HepG2 (cell line): ENCODE results near the gene RGL3. TPM values are rescaled to one million over a fixed set of nuclear protein-coding genes. Genes with fewer than 3 reads are reported as not detected.

Experiments used
- AFF4 ChIP-seq: sonication (generic); formaldehyde crosslinking; IDR thresholded peaks from 2 replicates; pipeline ENCODE4 v1.4.0; 2020; ENCODE audit warnings: missing genetic modification reagents
- ARHGAP35 ChIP-seq: sonication (generic); formaldehyde crosslinking; IDR thresholded peaks from 2 replicates; pipeline ENCODE4 v1.9.0; 2022; ENCODE audit warnings: mild to moderate bottlenecking, inconsistent platforms, moderate library complexity, missing genetic modification reagents, borderline replicate concordance
- ARID3A ChIP-seq: IDR thresholded peaks from 2 replicates; pipeline ENCODE4 v1.6.1; 2012; ENCODE audit warnings: low read depth, low read length, improper control_type of control experiment
- ATF2 ChIP-seq: sonication (generic); formaldehyde crosslinking; IDR thresholded peaks from 2 replicates; pipeline ENCODE4 v1.4.0; 2020; ENCODE audit warnings: missing genetic modification reagents
- ESRRA ChIP-seq: sonication (generic); formaldehyde crosslinking; IDR thresholded peaks from 2 replicates; pipeline ENCODE4 v1.5.1; 2020; ENCODE audit warnings: mild to moderate bottlenecking, low read depth, missing genetic modification reagents
- ETV5 ChIP-seq: IDR thresholded peaks from 2 replicates; pipeline ENCODE4 v1.6.1; 2018; ENCODE audit warnings: missing biosample characterization, missing genetic modification reagents, inconsistent platforms, borderline replicate concordance
- FLYWCH1 ChIP-seq: sonication (generic); formaldehyde crosslinking; IDR thresholded peaks from 2 replicates; pipeline ENCODE4 v1.8.1; 2023; ENCODE audit warnings: mild to moderate bottlenecking, missing genetic modification reagents
- GATA4 ChIP-seq: sonication (generic); IDR thresholded peaks from 2 replicates; pipeline ENCODE4 v1.6.1; 2016; ENCODE audit warnings: antibody characterized with exemption, low read depth, borderline replicate concordance
- HINFP ChIP-seq: sonication (generic); formaldehyde crosslinking; IDR thresholded peaks from 2 replicates; pipeline ENCODE4 v1.4.0; 2020; ENCODE audit warnings: low read depth, mild to moderate bottlenecking, missing genetic modification reagents
- HMG20A ChIP-seq: IDR thresholded peaks from 2 replicates; pipeline ENCODE4 v1.6.1; 2016; ENCODE audit warnings: borderline replicate concordance
- MATR3 ChIP-seq: sonication (generic); formaldehyde crosslinking; IDR thresholded peaks from 2 replicates; pipeline ENCODE4 v1.4.0; 2020; ENCODE audit warnings: missing genetic modification reagents
- MZF1 ChIP-seq: sonication (generic); formaldehyde crosslinking; IDR thresholded peaks from 2 replicates; pipeline ENCODE4 v1.8.1; 2023; ENCODE audit warnings: mild to moderate bottlenecking, missing genetic modification reagents, borderline replicate concordance
- NBN ChIP-seq: fragments of 450-650 bp; conservative IDR thresholded peaks from 2 replicates; pipeline ENCODE4 v1.6.1; 2017
- PLRG1 ChIP-seq: fragments of 450-650 bp; conservative IDR thresholded peaks from 2 replicates; pipeline ENCODE4 v1.6.1; 2016
- SMARCE1 ChIP-seq: fragments of 450-650 bp; IDR thresholded peaks from 2 replicates; pipeline ENCODE4 v1.6.1; 2017; ENCODE audit warnings: borderline replicate concordance
- TOPORS ChIP-seq: sonication (generic); formaldehyde crosslinking; IDR thresholded peaks from 2 replicates; pipeline ENCODE4 v1.8.0; 2023; ENCODE audit warnings: mild to moderate bottlenecking, missing genetic modification reagents
- XRCC5 ChIP-seq: fragments of 200-400 bp; formaldehyde crosslinking; optimal IDR thresholded peaks from 2 replicates; pipeline ENCODE3; 2017; ENCODE audit warnings: mild to moderate bottlenecking, low read length
- ZKSCAN8 ChIP-seq: IDR thresholded peaks from 2 replicates; pipeline ENCODE4 v1.6.1; 2016; ENCODE audit warnings: borderline replicate concordance, missing genetic modification reagents, missing compliant biosample characterization
- ZNF253 ChIP-seq: sonication (generic); formaldehyde crosslinking; IDR thresholded peaks from 2 replicates; pipeline ENCODE4 v1.8.0; 2022; ENCODE audit warnings: mild to moderate bottlenecking, missing genetic modification reagents, borderline replicate concordance
- ZNF777 ChIP-seq: sonication (generic); formaldehyde crosslinking; IDR thresholded peaks from 2 replicates; pipeline ENCODE4 v1.4.0; 2020; ENCODE audit warnings: missing genetic modification reagents
- ZSCAN25 ChIP-seq: sonication (generic); formaldehyde crosslinking; IDR thresholded peaks from 2 replicates; pipeline ENCODE4 v1.8.0; 2022; ENCODE audit warnings: mild to moderate bottlenecking, missing genetic modification reagents
- ZSCAN30 ChIP-seq: sonication (generic); formaldehyde crosslinking; IDR thresholded peaks from 2 replicates; pipeline ENCODE4 v1.5.0; 2020; ENCODE audit warnings: mild to moderate bottlenecking, missing genetic modification reagents
- polyA plus RNA-seq, 8 experiments: library from polyadenylated mRNA; depleted of rRNA in 3 of 8; stranded (reverse) in 7 of 8; unstranded in 1 of 8; fragments of >200 nt; fragmentation: Illumina TruSeq in 4 of 8; extraction: Trizol in 4 of 8; gene quantifications; 2 replicates each; pipeline versions ENCODE4 v1.2.1 to v1.2.3, GENCODE V29; 2011 to 2016; ENCODE audit warnings: low read depth in 4 of 8, missing spikeins in 1 of 8, mixed read lengths in 1 of 8; ENCODE audit not compliant: insufficient read depth in 1 of 8
- total RNA-seq, 5 experiments: library from RNA; depleted of rRNA; stranded (reverse); fragments of >200 nt; fragmentation: Illumina TruSeq; extraction: Trizol; gene quantifications; 2 replicates each; pipeline ENCODE4 v1.2.3, GENCODE V29; 2016; ENCODE audit warnings: low read depth in 1 of 5

The RGL3 gene
- total and polyA plus RNA-seq, 2 of the 13 experiments (the other 11 are each of a cell fraction or from before 2014, with no cell fraction given) = 4.2 to 7.6 TPM

- no peak for TF ChIP-seq ARHGAP35
- TF ChIP-seq ZKSCAN8 (CRISPR knock-in tag) = no peak
- peak; percentile 83 for TF ChIP-seq ETV5 (CRISPR knock-in tag)
- no peak for TF ChIP-seq AFF4 (CRISPR knock-in tag)
- 0 out of 2 replicates have a peak, but pooled peaks have one; percentile 49 for TF ChIP-seq ZSCAN25 (CRISPR knock-in tag)
- no peak for TF ChIP-seq NBN
- no peak for TF ChIP-seq FLYWCH1
- no peak for TF ChIP-seq TOPORS
- TF ChIP-seq GATA4 = no peak; the same call in 1 of the 2 replicates
- peak; percentile 45 for TF ChIP-seq XRCC5
- TF ChIP-seq HINFP (CRISPR knock-in tag) = no peak
- no peak for TF ChIP-seq HMG20A
- peak; percentile 62; the same call in 1 of the 2 replicates for TF ChIP-seq ATF2 (CRISPR knock-in tag)
- no peak for TF ChIP-seq ZNF253 (CRISPR knock-in tag)
- peak; percentile 38; the same call in 1 of the 2 replicates for TF ChIP-seq ZNF777
- TF ChIP-seq ESRRA (CRISPR knock-in tag) = no peak
- no peak for TF ChIP-seq MATR3 (CRISPR knock-in tag)
- no peak for TF ChIP-seq ZSCAN30 (CRISPR knock-in tag)
- TF ChIP-seq PLRG1 = no peak
- no peak for TF ChIP-seq ARID3A
- no peak for TF ChIP-seq SMARCE1
- 0 out of 2 replicates have a peak, but pooled peaks have one; percentile 16 for TF ChIP-seq MZF1
These were observed 16.1 kb upstream of the RGL3 start, which contains the start of the genes ODAD3 and PRKCSH (continued) for GRCh38 chr19:11435057-11435832.
